DOHH2 (cell line): Measurements from ENCODE around the gene FKBP10.
A peak's percentile ranks its signal among the peaks of the same experiment; 100 is the strongest.

Source experiments
- H3F3A ChIP-seq: fragments of 200-600 bp; sonication (generic), shearing (Covaris generic); 2 replicates; pipeline ENCODE4 v1.6.0; 2016; ENCODE audit warnings: antibody characterized with exemption, mild to moderate bottlenecking; ENCODE audit not compliant: control insufficient read depth, insufficient read depth
- H3K27ac ChIP-seq: fragments of 200-600 bp; sonication (generic); 2 replicates; pipeline ENCODE4 v1.5.1; 2014; ENCODE audit warnings: low read depth, mild to moderate bottlenecking, low read length, moderate library complexity
- H3K27me3 ChIP-seq: fragments of 200-600 bp; sonication (generic); 2 replicates; pipeline ENCODE4 v1.6.1; 2014; ENCODE audit warnings: mild to moderate bottlenecking, low read length, mixed read lengths; ENCODE audit not compliant: control insufficient read depth
- H3K36me3 ChIP-seq: fragments of 200-600 bp; sonication (generic); 2 replicates; pipeline ENCODE4 v1.6.1; 2014; ENCODE audit warnings: mild to moderate bottlenecking, low read length, moderate library complexity, mixed read lengths; ENCODE audit not compliant: control insufficient read depth
- H3K4me1 ChIP-seq: fragments of 200-600 bp; sonication (generic); 2 replicates; pipeline ENCODE4 v1.6.1; 2014; ENCODE audit warnings: mild to moderate bottlenecking, low read length, mixed read lengths; ENCODE audit not compliant: control insufficient read depth
- H3K4me2 ChIP-seq: fragments of 200-600 bp; sonication (generic); 2 replicates; pipeline ENCODE4 v1.6.0; 2014; ENCODE audit warnings: mild to moderate bottlenecking, low read length, moderate library complexity
- H3K4me3 ChIP-seq: fragments of 200-600 bp; sonication (generic); 2 replicates; pipeline ENCODE4 v1.5.1; 2014; ENCODE audit warnings: mild to moderate bottlenecking, low read length, mixed read lengths
- H3K79me2 ChIP-seq: fragments of 200-600 bp; sonication (generic); 2 replicates; pipeline ENCODE4 v1.6.1; 2014; ENCODE audit warnings: mild to moderate bottlenecking, low read length, mixed read lengths; ENCODE audit not compliant: control insufficient read depth
- H3K9me2 ChIP-seq: fragments of 200-600 bp; sonication (generic); replicated peaks from 2 replicates; pipeline ENCODE4 v1.6.1; 2014; ENCODE audit warnings: mild to moderate bottlenecking, low read length, mixed read lengths; ENCODE audit not compliant: control insufficient read depth
- H3K9me3 ChIP-seq: fragments of 200-600 bp; sonication (generic); 2 replicates; pipeline ENCODE4 v1.6.1; 2014; ENCODE audit warnings: antibody characterized with exemption, low read length, mixed read lengths; ENCODE audit not compliant: control insufficient read depth, insufficient read depth
- H4K20me1 ChIP-seq: fragments of 200-600 bp; sonication (generic); 2 replicates; pipeline ENCODE4 v1.6.0; 2014; ENCODE audit warnings: low read depth, mild to moderate bottlenecking, antibody characterized with exemption, low read length, moderate library complexity; ENCODE audit not compliant: control insufficient read depth, insufficient read depth
- CTCF ChIP-seq: fragments of 200-600 bp; sonication (generic); IDR thresholded peaks from one replicate; pipeline ENCODE4 v1.5.1; 2014; ENCODE audit warnings: antibody characterized with exemption, mild to moderate bottlenecking, low read depth, low read length; ENCODE audit not compliant: poor library complexity, severe bottlenecking
- EZH2phosphoT487 ChIP-seq: fragments of 200-600 bp; sonication (generic); IDR thresholded peaks from 2 replicates; pipeline ENCODE4 v1.6.1; 2017; ENCODE audit warnings: borderline replicate concordance, mild to moderate bottlenecking, antibody characterized with exemption, low read length, moderate library complexity, mixed read lengths

FKBP10 gene

GRCh38 chr17:41769985-41770384 is 42.8 kb upstream of the FKBP10 start:
- no peaks in the 10 kb centered on the region for H3K9me3 ChIP-seq
- H3F3A ChIP-seq: no peaks in the 10 kb centered on the region
- no peaks in the 10 kb centered on the region for H4K20me1 ChIP-seq
- H3K9me2 ChIP-seq: no peaks in the 10 kb centered on the region
- TF ChIP-seq CTCF: no peak
- H3K4me2 ChIP-seq: no peak overlapping the region
- H3K27me3 ChIP-seq: peaks cover 2% of the 10 kb centered on the region; the same call in 1 of the 2 replicates
- H3K79me2 ChIP-seq: no peaks in the 10 kb centered on the region
- no peak overlapping the region for H3K27ac ChIP-seq
- H3K36me3 ChIP-seq: no peaks in the 10 kb centered on the region
- H3K4me3 ChIP-seq: no peak overlapping the region
- peaks cover 13% of the 10 kb centered on the region for H3K4me1 ChIP-seq

- Histone ChIP-seq H3K9me3 (no peaks in the 10 kb centered on the region), H3K4me3 (peak overlapping the region; percentile 56), H3K4me1 (peaks cover 13% of the 10 kb centered on the region), H3K79me2 (no peaks in the 10 kb centered on the region), H4K20me1 (no peaks in the 10 kb centered on the region), H3K9me2 (no peaks in the 10 kb centered on the region), H3F3A (no peaks in the 10 kb centered on the region), H3K4me2 (peak overlapping the region; percentile 61), H3K27me3 (peaks cover 10% of the 10 kb centered on the region), H3K36me3 (no peaks in the 10 kb centered on the region), H3K27ac (no peak overlapping the region)
- no peak for TF ChIP-seq EZH2phosphoT487
- no peak for TF ChIP-seq CTCF
These were observed 41.2 kb upstream of the FKBP10 start for GRCh38 chr17:41771389-41772206.

DNA sequence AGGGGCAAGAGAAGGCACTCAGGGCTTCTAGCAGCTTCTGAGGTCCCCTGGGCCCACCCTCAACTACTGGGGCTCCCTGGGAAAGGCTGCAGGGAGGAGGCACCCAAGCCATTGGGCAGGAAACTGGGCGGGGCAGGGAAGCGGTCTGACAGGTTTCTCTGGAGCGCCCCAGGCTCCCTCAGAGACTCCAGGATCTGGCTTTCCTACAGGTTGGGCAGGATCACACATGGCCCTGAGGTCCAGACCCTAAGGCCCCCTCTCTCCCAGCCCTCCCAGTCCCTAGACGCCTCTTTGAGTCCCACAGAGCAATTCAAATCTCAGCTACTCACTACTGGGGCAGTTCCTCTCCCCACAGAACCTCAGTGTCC is 40.6 kb upstream of the FKBP10 start:
- peaks cover 13% of the 10 kb centered on the region for H3K4me1 ChIP-seq
- TF ChIP-seq CTCF: no peak
- TF ChIP-seq EZH2phosphoT487: no peak
- H4K20me1 ChIP-seq: no peaks in the 10 kb centered on the region
- peak overlapping the region; percentile 61 for H3K4me2 ChIP-seq
- no peaks in the 10 kb centered on the region for H3K9me2 ChIP-seq
- no peaks in the 10 kb centered on the region for H3K36me3 ChIP-seq
- peaks cover 10% of the 10 kb centered on the region for H3K27me3 ChIP-seq
- no peaks in the 10 kb centered on the region for H3K79me2 ChIP-seq
- peak overlapping the region; percentile 56 for H3K4me3 ChIP-seq
- no peak overlapping the region for H3K27ac ChIP-seq
- H3F3A ChIP-seq: no peaks in the 10 kb centered on the region
- no peaks in the 10 kb centered on the region for H3K9me3 ChIP-seq
